ENCODE results near the gene AMPD1.
A peak's percentile ranks its signal among the peaks of the same experiment; 100 is the strongest.

AMPD1 gene

GRCh38 chr1:114696810-114697209 lies 1.5 kb upstream of the AMPD1 start:
- DNase-seq = no peak

GRCh38 chr1:114694540-114695310 lies 621 bp downstream of the AMPD1 start:
- no peak for DNase-seq

DNA sequence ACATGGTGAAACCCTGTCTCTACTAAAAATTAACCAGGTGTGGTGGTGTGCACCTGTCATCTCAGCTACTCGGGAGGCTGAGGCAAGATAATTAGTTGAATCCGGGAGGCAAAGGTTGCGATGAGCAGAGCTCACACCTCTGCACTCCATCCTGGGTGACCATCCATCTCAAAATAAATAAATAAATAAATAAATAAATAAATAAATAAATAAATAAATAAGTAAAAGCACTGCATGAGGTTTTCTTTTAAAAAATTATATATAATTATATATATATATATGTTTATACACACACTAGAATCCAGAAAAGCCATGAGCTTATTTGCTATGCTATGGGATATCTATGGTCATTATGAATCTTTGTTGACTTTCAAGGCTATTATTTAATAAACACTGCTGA lies 2.4 kb downstream of the AMPD1 start:
- no peak for DNase-seq

DNA sequence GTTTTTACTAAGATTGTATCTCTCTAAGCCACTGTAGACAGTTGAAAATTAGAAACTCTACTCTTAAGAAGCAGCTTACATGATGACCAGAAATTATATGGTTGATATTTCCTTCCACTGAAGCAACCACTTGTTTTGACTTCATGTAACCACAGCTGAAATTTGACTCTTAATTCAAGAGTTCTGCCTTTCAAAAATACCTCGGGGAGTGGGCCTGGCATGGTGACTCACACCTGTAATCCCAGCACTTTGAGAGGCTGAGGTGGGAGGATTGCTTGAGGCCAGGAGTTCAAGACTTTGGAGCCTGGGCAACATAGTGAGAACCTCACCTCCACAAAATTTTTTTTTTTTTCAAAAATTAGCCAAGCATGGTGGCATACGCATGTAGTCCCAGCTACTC lies 4.3 kb downstream of the AMPD1 start:
- DNase-seq = no peak

- DNase-seq = no peak
Observed at GRCh38 chr1:114690148-114690547, 5.2 kb downstream of the AMPD1 start.

DNA sequence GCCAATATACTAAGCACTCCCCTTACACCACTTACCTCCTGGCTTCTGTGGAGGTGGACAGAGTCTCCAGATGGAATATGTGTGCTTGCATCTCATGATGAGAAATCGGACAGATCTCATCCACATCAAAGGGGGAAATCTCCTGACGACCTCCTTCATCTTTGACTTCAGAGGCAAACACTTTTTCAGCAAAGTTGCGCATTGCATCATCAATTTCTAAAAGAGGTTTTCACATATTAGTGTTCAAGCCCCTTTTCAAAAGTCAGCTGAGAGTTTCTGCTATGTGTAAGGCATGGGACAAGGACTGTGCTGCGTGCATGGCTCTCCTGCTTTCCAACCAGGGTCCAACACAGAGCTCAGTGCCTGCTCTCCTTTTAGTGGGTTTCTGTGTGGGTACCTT lies 6.8 kb downstream of the AMPD1 start:
- DNase-seq = no peak

- DNase-seq = no peak
Observed at GRCh38 chr1:114685851-114686250, 9.5 kb downstream of the AMPD1 start.

GRCh38 chr1:114677691-114678090 lies 17.7 kb downstream of the AMPD1 start:
- no peak for DNase-seq

GRCh38 chr1:114676115-114676514 lies 19.2 kb downstream of the AMPD1 start:
- no peak for DNase-seq

- DNase-seq = no peak
Observed at GRCh38 chr1:114671939-114672275, 23.4 kb downstream of the AMPD1 start.

- DNase-seq = peak; percentile 17
Observed at GRCh38 chr1:114671011-114671938, 24.1 kb downstream of the AMPD1 start.

DNA sequence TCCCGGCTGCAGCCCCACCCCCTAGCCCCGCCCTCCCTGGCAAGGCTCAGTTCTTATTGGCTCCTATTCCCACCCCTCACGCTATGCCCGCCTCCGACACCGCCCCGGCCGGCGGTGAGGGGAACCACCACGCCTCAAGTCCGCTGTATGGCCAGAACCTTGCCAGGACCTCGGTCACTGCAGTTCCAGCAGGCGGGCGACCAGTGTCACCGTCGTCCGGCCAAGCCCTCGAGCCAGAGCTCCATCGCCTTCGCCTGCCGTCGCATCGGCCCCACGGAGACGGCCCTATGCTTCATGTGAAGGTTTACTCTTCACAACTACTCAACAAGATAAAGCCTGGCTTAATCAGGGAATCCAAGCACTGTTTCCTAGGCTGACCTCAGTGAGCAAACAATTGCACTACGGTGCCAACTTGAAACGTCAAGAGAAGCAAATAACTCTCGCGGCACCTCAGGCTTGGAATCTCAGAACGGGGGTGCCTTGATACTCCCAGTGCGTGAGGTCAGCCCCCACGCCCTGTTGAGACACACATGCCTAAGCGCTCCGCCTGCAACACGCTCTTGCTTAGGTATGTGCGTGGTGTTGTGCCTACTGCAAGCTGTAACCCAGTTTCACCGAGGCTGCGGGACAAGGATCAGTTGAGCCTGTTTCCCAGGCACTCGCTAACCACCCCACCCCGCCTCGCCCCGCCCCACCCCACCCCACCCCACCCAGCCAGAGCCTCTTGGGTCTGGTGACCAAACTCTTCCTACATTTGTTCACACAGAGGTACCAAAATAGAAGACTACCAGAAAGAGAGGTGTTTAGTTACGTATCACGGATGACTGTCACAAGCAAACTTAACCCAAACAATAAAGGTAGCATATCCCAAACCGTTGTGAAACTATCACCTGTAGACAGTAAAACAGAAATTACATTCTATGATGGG lies 25.0 kb downstream of the AMPD1 start:
- peak; percentile 86 for DNase-seq

- DNase-seq = no peak
Observed at GRCh38 chr1:114669562-114670082, 25.7 kb downstream of the AMPD1 start, which contains the start of gene DENND2C. TSS of gene DENND2C (minus strand) at chr1:114670049. CDS start at chr1:114625984, 44,065 bp downstream.

DNA sequence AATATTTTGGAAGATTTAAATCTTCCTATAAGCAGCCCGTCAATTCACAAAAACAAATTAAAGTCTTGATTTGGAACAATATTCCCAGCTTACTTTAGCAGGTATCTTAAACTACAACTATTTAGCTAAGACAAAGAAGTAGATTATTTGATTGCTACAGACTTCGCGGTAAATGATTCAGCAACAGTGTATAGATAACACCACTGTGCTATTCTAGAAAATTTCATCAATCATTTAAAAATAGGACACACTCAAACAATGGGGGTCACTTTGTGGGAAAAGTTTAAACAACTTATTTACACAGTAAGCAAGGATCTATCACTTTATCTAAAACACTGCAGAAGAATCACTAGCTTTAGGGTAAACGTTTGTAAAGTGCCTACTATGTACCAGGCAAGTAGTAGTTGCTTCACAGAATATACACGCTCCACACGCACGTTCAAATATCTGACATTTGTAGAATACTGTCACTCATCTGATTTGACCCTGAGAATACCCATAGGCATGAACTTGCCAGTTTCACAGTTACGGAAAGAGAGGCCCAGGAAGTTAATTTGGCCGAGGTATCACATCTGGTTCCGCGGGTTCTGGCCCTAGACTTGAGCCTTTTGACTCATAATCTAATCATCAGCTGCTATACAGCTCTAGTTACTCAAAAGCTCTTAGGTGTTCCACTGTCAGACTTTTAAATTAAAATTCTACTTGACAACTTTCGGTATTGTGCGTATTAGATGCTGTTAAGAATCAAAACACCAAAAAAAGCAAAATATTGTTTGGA lies 26.4 kb downstream of the AMPD1 start:
- peak; percentile 4 for DNase-seq

- no peak for DNase-seq
Observed at GRCh38 chr1:114668373-114668772, 27.0 kb downstream of the AMPD1 start.

DNA sequence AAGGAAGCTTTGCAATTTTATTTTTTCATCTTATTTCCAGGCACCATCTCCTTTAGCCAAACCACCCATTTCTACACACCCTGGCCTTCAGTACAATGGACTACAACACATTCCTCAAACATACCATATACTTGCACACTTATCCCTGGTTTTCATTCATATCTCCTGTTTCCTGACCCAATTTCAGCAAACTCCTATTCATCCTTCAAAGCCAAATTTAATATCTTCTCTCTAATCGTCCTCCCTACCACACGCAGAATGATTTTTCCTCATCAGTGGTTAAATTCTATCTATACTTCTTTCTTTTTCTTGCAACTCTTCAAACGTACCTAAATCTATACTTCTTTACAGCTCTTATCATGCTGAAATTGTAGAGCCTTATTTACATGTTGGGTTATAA lies 28.4 kb downstream of the AMPD1 start:
- DNase-seq = no peak

DNA sequence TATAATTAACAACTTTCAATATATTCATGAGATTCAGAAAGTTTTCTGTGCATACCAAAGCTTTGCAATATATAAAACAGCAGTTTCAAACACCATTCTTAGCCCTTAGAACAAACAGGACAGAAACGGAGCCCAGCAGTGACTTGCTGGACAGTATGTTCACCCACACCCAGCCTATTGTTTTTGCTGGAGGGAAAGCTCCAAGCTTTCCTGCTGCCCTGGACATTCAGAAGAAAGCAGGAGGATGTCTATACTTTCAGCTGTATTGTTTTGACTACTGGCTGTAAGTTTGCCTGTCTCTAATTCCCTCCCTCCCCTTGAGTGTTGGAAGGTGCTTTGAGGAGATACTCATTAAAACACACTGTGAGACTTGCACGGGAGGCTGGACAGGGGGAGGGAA lies 35.1 kb downstream of the AMPD1 start:
- DNase-seq = no peak

GRCh38 chr1:114651893-114652292 lies 43.5 kb downstream of the AMPD1 start:
- no peak for DNase-seq

- DNase-seq = no peak
Observed at GRCh38 chr1:114648503-114648902, 46.8 kb downstream of the AMPD1 start.

GRCh38 chr1:114641377-114641776 lies 54.0 kb downstream of the AMPD1 start:
- no peak for DNase-seq

- DNase-seq = no peak
Observed at GRCh38 chr1:114638910-114639309, 56.4 kb downstream of the AMPD1 start.

GRCh38 chr1:114632427-114632826 lies 62.9 kb downstream of the AMPD1 start:
- no peak for DNase-seq

All from fibroblast of skin of back (primary cell).